ENCODE results near the gene CEACAM19. TPM values are rescaled to one million over a fixed set of nuclear protein-coding genes. Genes with fewer than 3 reads are reported as not detected.

CEACAM19 gene
- total RNA-seq, 1 donor from 2014 or later = not detected

GRCh38 chr19:44645407-44646048 lies 25.8 kb upstream of the CEACAM19 start:
- DNase-seq (no peak), ATAC-seq (ENCODE audit: low read depth) (no peak)
- no peak overlapping the region for H3K4me3 Mint-ChIP-seq
- H3K4me1 Mint-ChIP-seq = peaks cover 5% of the 10 kb centered on the region
- H3K36me3 Mint-ChIP-seq (ENCODE audit: low read depth) = no peaks in the 10 kb centered on the region
- H3K27ac Mint-ChIP-seq = no peak overlapping the region
- no peak for TF ChIP-seq CTCF (IDR thresholded peaks at IDR 0.05)
- intact Hi-C loops (cut with micrococcal nuclease) = no loop called here
- H3K27me3 Mint-ChIP-seq = peaks cover 33% of the 10 kb centered on the region
- no peaks in the 10 kb centered on the region for H3K9me3 Mint-ChIP-seq
- CTCF ChIA-PET = no interaction called here
- POLR2A ChIA-PET = no interaction called here

- DNase-seq = no peak
- H3K4me1 Mint-ChIP-seq = peaks cover 5% of the 10 kb centered on the region
- H3K9me3 Mint-ChIP-seq = no peaks in the 10 kb centered on the region
- ATAC-seq (ENCODE audit: low read depth) = no peak
- peaks cover 33% of the 10 kb centered on the region for H3K27me3 Mint-ChIP-seq
- POLR2A ChIA-PET = interaction anchor here (0.6 kb wide), 1 partner anchor 532 kb away, joined by 9 read pairs; the partner anchor contains the start of gene BLOC1S3
- intact Hi-C loops (cut with micrococcal nuclease) = no loop called here
- no peak overlapping the region for H3K27ac Mint-ChIP-seq
- CTCF ChIA-PET = no interaction called here
- no peaks in the 10 kb centered on the region for H3K36me3 Mint-ChIP-seq (ENCODE audit: low read depth)
- no peak for TF ChIP-seq CTCF (IDR thresholded peaks at IDR 0.05)
- H3K4me3 Mint-ChIP-seq = no peak overlapping the region
These were observed 25.2 kb upstream of the CEACAM19 start for GRCh38 chr19:44646049-44646416.

- Mint-ChIP-seq H3K9me3 (no peaks in the 10 kb centered on the region), H3K4me1 (peaks cover 5% of the 10 kb centered on the region), H3K27me3 (peaks cover 28% of the 10 kb centered on the region), H3K4me3 (no peak overlapping the region), H3K36me3 (ENCODE audit: low read depth) (no peaks in the 10 kb centered on the region), H3K27ac (no peak overlapping the region)
- DNase-seq (no peak), ATAC-seq (ENCODE audit: low read depth) (no peak)
- POLR2A ChIA-PET = no interaction called here
- intact Hi-C loops (cut with micrococcal nuclease) = no loop called here
- CTCF ChIA-PET = no interaction called here
- no peak for TF ChIP-seq CTCF (IDR thresholded peaks at IDR 0.05)
These were observed 24.1 kb upstream of the CEACAM19 start for GRCh38 chr19:44647144-44647543.

- Mint-ChIP-seq H3K36me3 (ENCODE audit: low read depth) (no peaks in the 10 kb centered on the region), H3K4me3 (no peak overlapping the region), H3K27ac (no peak overlapping the region), H3K27me3 (peaks cover 20% of the 10 kb centered on the region), H3K9me3 (no peaks in the 10 kb centered on the region), H3K4me1 (peaks cover 8% of the 10 kb centered on the region)
- POLR2A ChIA-PET = no interaction called here
- TF ChIP-seq CTCF (IDR thresholded peaks at IDR 0.05) = no peak
- DNase-seq = no peak
- intact Hi-C loops (cut with micrococcal nuclease) = no loop called here
- ATAC-seq (ENCODE audit: low read depth) = no peak
- CTCF ChIA-PET = no interaction called here
These were observed 22.5 kb upstream of the CEACAM19 start for GRCh38 chr19:44648631-44649251.

- POLR2A ChIA-PET = interaction anchor here (0.5 kb wide), 1 partner anchor 352 kb away, joined by 3 read pairs; the partner anchor contains the start of gene RELB
- Mint-ChIP-seq H3K36me3 (ENCODE audit: low read depth) (no peaks in the 10 kb centered on the region), H3K4me3 (no peak overlapping the region), H3K4me1 (peaks cover 14% of the 10 kb centered on the region), H3K27me3 (peaks cover 14% of the 10 kb centered on the region), H3K27ac (no peak overlapping the region), H3K9me3 (no peaks in the 10 kb centered on the region)
- ATAC-seq (ENCODE audit: low read depth) = no peak
- no peak for TF ChIP-seq CTCF (IDR thresholded peaks at IDR 0.05)
- no peak for DNase-seq
- intact Hi-C loops (cut with micrococcal nuclease) = no loop called here
- CTCF ChIA-PET = no interaction called here
These were observed 21.6 kb upstream of the CEACAM19 start for GRCh38 chr19:44649578-44650145.
